Neural crest cell (in vitro differentiated cells): ENCODE measurements around the gene C6orf15. TPM values are rescaled to one million over a fixed set of nuclear protein-coding genes. Genes with fewer than 3 reads are reported as not detected.

ENCODE experiments used
- DNase-seq: peaks from one replicate; pipeline ENCODE4 v3.0.0; 2021; ENCODE audit warnings: low read depth, mixed read lengths, low spot score
- H3K27ac Mint-ChIP-seq: one replicate; pipeline ENCODE4 v1.8.0; 2021; ENCODE audit warnings: mild to moderate bottlenecking, mixed read lengths; ENCODE audit not compliant: unreplicated experiment
- H3K27me3 Mint-ChIP-seq: 2 replicates; pipeline ENCODE4 v1.8.0; 2021; ENCODE audit warnings: low read depth, mild to moderate bottlenecking, mixed read lengths
- H3K36me3 Mint-ChIP-seq: 2 replicates; pipeline ENCODE4 v1.8.0; 2021; ENCODE audit warnings: low read depth, mild to moderate bottlenecking, mixed read lengths
- H3K4me1 Mint-ChIP-seq: 2 replicates; pipeline ENCODE4 v1.8.0; 2021; ENCODE audit warnings: mixed read lengths
- H3K4me3 Mint-ChIP-seq: one replicate; pipeline ENCODE4 v1.8.0; 2021; ENCODE audit warnings: mild to moderate bottlenecking, mixed read lengths
- H3K9me3 Mint-ChIP-seq: 2 replicates; pipeline ENCODE4 v1.8.0; 2021; ENCODE audit warnings: mixed read lengths
- CTCF ChIP-seq: fragments of 200-600 bp; sonication (generic); conservative IDR thresholded peaks from 2 replicates; pipeline ENCODE4 v1.5.0; 2021; ENCODE audit warnings: antibody characterized with exemption, mild to moderate bottlenecking
- total RNA-seq: library from RNA; stranded (reverse); gene quantifications from 2 replicates; pipeline ENCODE4 v1.2.1, GENCODE V29; 2021

Gene C6orf15
- total RNA-seq, 1 donor from 2014 or later, result not detected

GRCh38 chr6:31113861-31114540, 1.6 kb upstream of the C6orf15 start:
- H3K4me3 Mint-ChIP-seq, result no peak overlapping the region
- peaks cover 31% of the 10 kb centered on the region for H3K27me3 Mint-ChIP-seq
- DNase-seq, result no peak
- peaks cover 8% of the 10 kb centered on the region for H3K4me1 Mint-ChIP-seq
- no peaks in the 10 kb centered on the region for H3K36me3 Mint-ChIP-seq
- no peak for TF ChIP-seq CTCF
- no peak overlapping the region for H3K27ac Mint-ChIP-seq
- no peaks in the 10 kb centered on the region for H3K9me3 Mint-ChIP-seq

DNA sequence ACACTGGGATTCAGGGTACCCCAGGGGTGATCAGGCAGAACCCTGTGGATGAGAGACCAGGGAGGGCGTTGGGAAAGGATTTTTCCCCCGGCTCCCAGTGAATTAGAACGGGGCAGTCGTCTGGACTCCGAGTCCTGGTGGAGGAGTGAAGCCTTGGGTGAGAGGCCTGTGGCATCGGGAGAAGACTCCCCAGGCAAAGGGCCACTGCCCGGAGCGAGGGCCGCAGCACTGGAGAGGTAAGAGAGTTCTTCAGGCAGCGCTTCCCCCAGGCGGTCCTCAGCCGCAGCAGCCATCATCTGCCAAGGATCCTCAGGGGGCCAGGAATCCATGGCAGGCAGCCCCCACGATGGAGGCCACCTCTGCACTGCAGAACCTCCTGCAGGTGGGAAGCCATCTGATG, 663 bp downstream of the C6orf15 start:
- H3K27ac Mint-ChIP-seq, result no peak overlapping the region
- H3K4me1 Mint-ChIP-seq, result peaks cover 8% of the 10 kb centered on the region
- no peaks in the 10 kb centered on the region for H3K9me3 Mint-ChIP-seq
- H3K27me3 Mint-ChIP-seq, result peaks cover 31% of the 10 kb centered on the region
- no peaks in the 10 kb centered on the region for H3K36me3 Mint-ChIP-seq
- H3K4me3 Mint-ChIP-seq, result no peak overlapping the region
- DNase-seq, result no peak
- no peak for TF ChIP-seq CTCF

DNA sequence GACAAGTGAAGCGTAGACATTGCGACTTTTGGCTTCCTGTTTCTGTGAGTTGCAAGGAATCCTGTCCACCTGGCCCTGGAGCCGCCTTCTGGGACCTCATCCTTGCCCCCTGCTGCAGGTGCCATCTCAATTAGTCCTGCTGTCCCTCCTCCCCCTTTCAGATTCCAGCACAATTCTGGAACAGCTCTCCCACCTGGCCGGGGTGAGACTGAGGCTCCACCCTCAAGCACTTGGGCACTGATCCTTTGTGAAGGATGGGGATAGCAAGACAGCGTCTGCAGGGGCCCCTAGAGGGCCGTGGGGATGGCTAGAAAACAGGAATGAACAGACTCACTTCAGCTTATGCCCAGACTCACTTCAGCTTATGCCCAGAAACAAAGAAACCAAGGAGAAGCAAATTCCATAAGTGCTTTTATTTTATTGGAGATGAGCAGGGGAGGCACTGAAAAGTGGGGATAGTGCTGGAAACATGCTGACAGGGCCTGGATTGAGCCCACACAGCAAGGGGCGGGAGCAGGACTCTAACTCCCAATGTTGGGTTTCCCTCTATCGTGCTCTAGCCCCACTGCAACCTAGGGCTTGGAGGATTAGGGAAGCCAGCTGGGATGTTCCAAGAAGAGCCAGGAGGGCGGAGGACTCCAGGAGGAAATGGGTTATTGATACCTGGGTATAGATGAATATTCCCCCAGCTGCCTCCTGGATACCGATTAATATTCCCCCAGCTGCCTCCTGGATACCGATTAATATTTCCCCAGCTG, 1.4 kb downstream of the C6orf15 start:
- no peak for DNase-seq
- Mint-ChIP-seq H3K36me3 (no peaks in the 10 kb centered on the region), H3K4me3 (no peak overlapping the region), H3K27ac (no peak overlapping the region), H3K9me3 (no peaks in the 10 kb centered on the region), H3K27me3 (peaks cover 31% of the 10 kb centered on the region), H3K4me1 (peaks cover 8% of the 10 kb centered on the region)
- no peak for TF ChIP-seq CTCF

DNA sequence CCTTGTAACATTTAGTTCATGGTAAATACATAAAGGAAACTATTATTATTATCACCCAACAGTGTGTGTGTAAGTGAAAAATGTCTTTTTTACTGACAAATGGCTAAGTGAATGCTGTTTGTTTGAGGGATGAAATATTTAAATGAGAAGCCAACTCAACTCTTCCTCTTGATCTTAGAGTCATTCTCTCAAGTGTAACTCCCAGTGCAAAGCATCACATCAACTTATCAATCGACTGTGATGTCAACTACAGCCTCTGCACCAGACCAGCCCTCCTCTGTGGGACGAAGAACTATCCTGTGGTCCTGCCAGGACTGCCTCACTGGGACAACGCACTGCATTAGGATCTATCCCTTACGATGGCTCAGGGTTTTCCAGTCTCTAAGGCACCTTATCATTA, 5.3 kb downstream of the C6orf15 start:
- Mint-ChIP-seq H3K27ac (no peak overlapping the region), H3K9me3 (no peaks in the 10 kb centered on the region), H3K27me3 (peaks cover 21% of the 10 kb centered on the region), H3K4me1 (no peaks in the 10 kb centered on the region), H3K36me3 (no peaks in the 10 kb centered on the region), H3K4me3 (no peak overlapping the region)
- TF ChIP-seq CTCF, result no peak
- DNase-seq, result no peak

DNA sequence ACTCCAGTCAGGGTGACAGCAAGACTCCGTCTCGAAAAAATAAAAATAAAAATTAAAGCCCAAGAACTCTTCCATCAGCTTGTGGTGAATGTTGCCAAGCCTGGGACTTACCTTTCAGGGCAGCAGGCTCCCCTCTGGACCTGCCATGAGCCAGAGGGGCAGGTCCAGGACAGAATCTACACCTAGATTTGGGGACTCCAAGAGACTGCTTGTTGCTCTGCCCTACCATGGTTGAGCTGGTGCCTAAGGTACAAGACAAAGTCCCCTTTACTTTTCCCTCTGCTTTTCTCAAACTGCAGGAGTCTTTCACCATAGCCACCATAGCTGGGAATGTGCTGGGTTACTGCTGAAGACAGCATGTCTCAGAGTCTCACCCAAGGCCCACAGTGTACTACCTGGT, 9.2 kb downstream of the C6orf15 start:
- no peak for DNase-seq
- H3K36me3 Mint-ChIP-seq, result no peaks in the 10 kb centered on the region
- no peaks in the 10 kb centered on the region for H3K9me3 Mint-ChIP-seq
- no peaks in the 10 kb centered on the region for H3K4me1 Mint-ChIP-seq
- no peak overlapping the region for H3K4me3 Mint-ChIP-seq
- no peaks in the 10 kb centered on the region for H3K27me3 Mint-ChIP-seq
- no peak for TF ChIP-seq CTCF
- H3K27ac Mint-ChIP-seq, result no peak overlapping the region
